ENCODE measurements around the gene SSC5D.

SSC5D gene

DNA sequence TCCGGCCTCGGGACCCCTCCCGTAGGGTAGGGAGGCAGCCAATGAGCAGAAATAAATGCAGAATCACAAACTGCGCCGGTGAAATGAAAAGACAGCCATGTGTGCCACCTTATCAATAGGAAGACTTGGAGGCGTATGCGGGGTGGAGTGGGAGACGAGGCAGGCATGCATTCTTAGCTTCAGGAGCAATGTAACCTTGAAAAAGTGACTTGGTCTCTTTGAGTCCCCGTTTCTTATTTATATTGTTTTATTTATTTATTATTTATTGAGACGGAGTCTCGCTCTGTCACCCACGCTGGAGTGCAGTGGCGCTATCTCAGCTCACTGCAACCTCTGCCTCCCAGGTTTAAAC lies 16.0 kb downstream of the SSC5D start:
- in situ Hi-C loops (cut with MboI; ENCODE audit: low sequenced_read_pairs): no loop called here
- Histone ChIP-seq H3K4me3 (no peak overlapping the region), H3K27me3 (ENCODE audit: low read depth) (no peaks in the 10 kb centered on the region), H3K36me3 (replicated peaks) (no peaks in the 10 kb centered on the region), H3K4me1 (no peaks in the 10 kb centered on the region), H3K9me3 (no peaks in the 10 kb centered on the region)
- DNase-seq (ENCODE audit: low spot score in 2 of 2): no peak

DNA sequence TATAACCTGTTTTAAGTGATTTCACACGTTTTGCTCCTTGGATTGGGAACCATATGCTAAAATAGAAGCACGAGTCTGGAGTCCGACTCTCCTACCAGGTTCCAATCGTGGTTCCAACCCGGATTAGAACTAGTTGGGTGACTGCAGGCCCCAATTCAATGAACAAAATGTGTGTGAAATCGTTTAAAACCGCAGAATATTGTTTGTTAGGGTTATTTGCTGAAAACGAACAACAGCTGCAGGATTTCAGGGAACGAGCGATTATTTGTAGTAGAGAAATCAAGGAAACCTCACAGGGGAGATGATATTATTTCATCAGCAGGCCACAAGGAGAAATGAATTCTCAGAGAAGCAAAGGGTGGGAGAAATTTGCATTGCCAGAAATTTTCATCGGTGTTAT lies 16.7 kb downstream of the SSC5D start:
- in situ Hi-C loops (cut with MboI; ENCODE audit: low sequenced_read_pairs): no loop called here
- Histone ChIP-seq H3K27me3 (ENCODE audit: low read depth) (no peaks in the 10 kb centered on the region), H3K4me3 (no peak overlapping the region)

DNA sequence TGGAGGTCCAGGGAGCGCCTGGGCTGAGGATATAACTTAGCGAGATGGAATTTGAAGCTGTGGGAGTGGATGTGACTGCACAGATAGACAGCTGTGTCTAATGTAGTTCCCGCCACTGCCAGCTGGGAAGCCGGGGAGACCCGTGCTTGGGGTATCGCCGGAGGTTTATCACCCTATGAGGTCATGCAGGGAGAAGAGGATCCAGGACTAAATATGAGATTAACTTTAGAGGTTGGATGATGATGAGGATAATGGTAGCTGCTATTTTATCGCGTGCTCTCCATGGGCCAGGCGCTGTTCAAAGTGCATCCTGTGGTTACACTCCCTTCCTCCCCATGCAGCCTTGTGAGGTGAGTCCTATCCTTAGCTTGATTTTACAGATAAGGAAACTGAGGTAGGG lies 19.9 kb downstream of the SSC5D start:
- Histone ChIP-seq H3K4me3 (no peak overlapping the region), H3K27me3 (ENCODE audit: low read depth) (peaks cover 4% of the 10 kb centered on the region; the same call in 1 of the 2 replicates), H3K4me1 (no peaks in the 10 kb centered on the region), H3K36me3 (replicated peaks) (no peaks in the 10 kb centered on the region), H3K9me3 (no peaks in the 10 kb centered on the region)
- in situ Hi-C loops (cut with MboI; ENCODE audit: low sequenced_read_pairs): no loop called here
- no peak for DNase-seq (ENCODE audit: low spot score in 2 of 2)

More for the DNA sequence above, 16.7 kb downstream of the SSC5D start:
- Histone ChIP-seq H3K9me3 (no peaks in the 10 kb centered on the region), H3K36me3 (replicated peaks) (no peaks in the 10 kb centered on the region), H3K4me1 (no peaks in the 10 kb centered on the region)
- DNase-seq (ENCODE audit: low spot score in 2 of 2): no peak

DNA sequence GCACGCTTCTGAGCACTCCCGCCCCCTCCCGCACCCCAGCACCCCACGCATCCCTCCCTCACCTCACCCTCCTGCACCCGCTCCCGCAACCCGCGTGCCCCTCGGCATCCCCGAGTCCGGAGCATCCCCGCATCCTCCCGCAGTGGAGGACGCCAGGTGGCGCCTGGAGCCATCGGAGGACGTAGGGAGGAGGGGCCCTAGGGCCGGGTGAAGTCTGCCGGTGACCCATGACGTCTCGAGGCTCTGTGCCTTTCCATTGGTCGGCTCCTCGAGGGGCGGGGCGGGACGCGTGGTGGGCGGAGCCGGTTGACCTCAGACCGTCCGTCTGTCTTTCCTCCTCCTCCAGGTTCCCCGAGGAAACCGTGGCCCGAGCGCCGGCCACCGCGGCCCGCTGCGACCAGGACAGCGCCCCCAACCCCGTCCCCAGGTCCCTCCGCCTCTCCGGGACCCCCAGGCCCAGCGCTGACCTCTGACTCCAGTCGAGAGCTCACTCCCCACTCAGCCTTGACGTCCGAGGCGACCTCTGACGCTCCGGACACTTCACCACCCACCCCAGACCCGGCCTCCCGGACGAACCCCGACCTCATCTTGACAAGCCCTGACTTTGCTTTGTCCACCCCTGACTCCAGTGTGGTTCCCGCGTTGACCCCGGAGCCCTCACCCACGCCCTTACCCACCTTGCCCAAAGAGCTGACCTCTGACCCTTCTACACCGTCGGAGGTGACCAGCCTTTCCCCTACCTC lies 28.8 kb downstream of the SSC5D start:
- in situ Hi-C loops (cut with MboI; ENCODE audit: low sequenced_read_pairs): loop anchor here (5.0 kb wide), 1 partner anchor 110 kb away; no protein-coding TSS in a partner anchor
- Histone ChIP-seq H3K9me3 (no peaks in the 10 kb centered on the region), H3K36me3 (replicated peaks) (no peaks in the 10 kb centered on the region), H3K4me1 (peaks cover 3% of the 10 kb centered on the region; the same call in 1 of the 2 replicates), H3K27me3 (ENCODE audit: low read depth) (no peaks in the 10 kb centered on the region; the same call in 1 of the 2 replicates), H3K4me3 (peak overlapping the region; percentile 23)
- peak; percentile 82 to 93 for DNase-seq (ENCODE audit: low spot score in 2 of 2)

DNA sequence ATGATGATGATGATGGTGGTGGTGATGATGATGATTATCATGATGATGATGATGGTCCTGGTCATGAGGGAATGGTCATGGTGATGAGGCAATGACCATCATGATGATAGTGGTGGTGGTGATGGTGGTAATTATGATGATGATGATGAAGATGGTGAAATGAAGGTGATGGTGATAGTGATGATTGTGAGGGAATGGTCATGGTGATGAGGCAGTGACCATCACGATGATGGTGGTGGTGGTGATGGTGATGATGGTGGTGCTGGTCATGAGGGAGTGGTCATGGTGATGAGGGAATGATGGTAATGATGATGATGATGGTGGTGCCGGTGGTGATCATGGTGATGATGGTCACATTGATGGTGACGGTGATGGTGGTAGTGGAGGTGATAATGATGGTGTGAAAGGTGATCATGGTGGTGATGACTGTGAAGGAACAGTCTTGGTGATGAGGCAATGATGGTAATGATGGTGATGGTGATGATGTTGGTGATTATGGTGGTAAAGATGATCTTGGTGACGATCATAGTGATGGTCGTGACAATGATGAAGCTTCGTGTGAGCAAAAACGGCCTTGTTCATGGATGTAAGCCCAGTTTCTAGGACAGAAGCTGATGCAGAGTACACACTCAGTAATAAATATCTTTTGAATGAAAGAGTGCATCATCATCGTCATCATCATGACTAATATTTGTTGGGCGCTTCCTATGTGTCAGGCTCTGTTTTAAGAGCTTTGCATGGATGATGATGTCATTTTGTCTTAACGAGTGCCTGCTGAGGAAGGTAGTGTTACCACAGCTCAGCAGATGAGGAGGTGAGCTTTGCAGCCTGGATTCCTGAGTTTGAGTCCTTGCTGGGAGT lies 31.4 kb downstream of the SSC5D start:
- peaks cover 3% of the 10 kb centered on the region; the same call in 1 of the 2 replicates for H3K4me1 ChIP-seq
- no peaks in the 10 kb centered on the region for H3K36me3 ChIP-seq (replicated peaks)
- no peaks in the 10 kb centered on the region for H3K27me3 ChIP-seq (ENCODE audit: low read depth)
- no peaks in the 10 kb centered on the region for H3K9me3 ChIP-seq
- DNase-seq (ENCODE audit: low spot score in 2 of 2): no peak
- H3K4me3 ChIP-seq: no peak overlapping the region
- in situ Hi-C loops (cut with MboI; ENCODE audit: low sequenced_read_pairs): loop anchor here (5.0 kb wide), 1 partner anchor 108 kb away; no protein-coding TSS in a partner anchor

DNA sequence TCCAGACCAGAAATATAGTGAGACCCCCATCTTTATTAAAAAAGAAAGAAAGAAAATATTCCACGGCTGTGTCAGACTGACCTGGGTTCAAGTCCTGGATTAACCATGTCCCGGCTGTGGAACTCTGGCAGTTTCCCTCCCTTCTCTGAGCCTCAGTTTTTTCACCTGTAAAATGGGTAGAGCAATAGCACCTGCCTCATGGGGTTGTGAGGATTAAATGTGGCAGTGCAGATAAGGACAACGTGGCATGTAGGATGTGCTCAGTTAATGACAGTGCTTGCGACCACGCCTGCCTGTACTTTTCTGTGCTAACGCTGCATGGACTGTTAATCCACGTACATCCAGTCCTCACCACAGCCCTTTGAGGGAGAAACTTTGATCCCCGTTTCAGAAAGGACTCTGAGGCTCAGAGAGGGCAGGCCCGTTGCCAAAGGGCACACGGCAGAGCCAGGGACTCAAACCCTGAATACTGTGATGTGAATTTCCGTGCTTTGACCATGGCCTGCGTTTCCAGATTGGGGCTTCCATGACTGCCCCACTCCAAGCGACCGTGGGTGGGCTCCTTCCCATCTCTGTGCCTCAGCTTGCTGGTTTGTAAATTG lies 32.6 kb downstream of the SSC5D start:
- Histone ChIP-seq H3K36me3 (replicated peaks) (no peaks in the 10 kb centered on the region), H3K9me3 (no peaks in the 10 kb centered on the region), H3K4me3 (no peak overlapping the region), H3K4me1 (peaks cover 3% of the 10 kb centered on the region; the same call in 1 of the 2 replicates), H3K27me3 (ENCODE audit: low read depth) (no peaks in the 10 kb centered on the region)
- DNase-seq (ENCODE audit: low spot score in 2 of 2): no peak
- in situ Hi-C loops (cut with MboI; ENCODE audit: low sequenced_read_pairs): no loop called here

DNA sequence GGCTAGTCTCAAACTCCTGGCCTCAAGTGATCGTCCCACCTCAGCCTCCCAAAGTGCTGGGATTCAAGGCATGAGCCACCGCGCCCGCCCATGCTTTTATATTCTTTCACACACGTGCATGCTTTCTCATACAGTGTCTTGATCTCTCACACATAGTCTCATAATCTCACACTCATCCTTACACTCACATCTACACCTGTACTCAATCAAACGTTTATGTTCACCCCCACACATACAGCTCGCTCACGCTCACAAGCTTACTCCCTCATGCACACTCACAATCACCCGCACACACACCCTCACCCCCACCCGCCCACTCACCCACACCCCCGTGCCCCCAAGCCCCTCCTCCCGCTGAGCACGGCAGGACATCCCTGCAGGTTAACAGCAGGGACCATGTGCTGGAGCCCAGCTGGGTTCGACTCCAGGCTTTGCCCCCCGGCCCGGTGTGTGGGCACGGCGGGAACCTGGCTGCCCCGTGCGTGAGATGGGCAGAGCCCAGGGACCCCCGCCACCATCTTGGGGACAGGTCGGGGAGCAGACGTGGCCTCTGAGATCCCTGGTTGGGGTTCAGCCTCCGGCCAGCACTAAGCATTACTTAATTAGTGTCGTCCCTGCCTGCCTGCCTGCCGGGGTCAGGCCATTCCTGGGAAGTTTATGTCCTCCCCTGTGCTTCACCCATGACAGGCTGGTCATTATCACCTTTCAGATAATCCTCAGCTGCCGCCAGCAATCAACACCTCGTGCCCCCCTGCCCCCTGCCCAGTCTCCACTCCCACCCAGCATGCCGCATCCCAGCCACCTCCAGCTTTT lies 37.3 kb downstream of the SSC5D start:
- Histone ChIP-seq H3K4me1 (no peaks in the 10 kb centered on the region), H3K4me3 (no peak overlapping the region), H3K27me3 (ENCODE audit: low read depth) (no peaks in the 10 kb centered on the region), H3K36me3 (replicated peaks) (no peaks in the 10 kb centered on the region), H3K9me3 (no peaks in the 10 kb centered on the region)
- no peak for DNase-seq (ENCODE audit: low spot score in 2 of 2)
- in situ Hi-C loops (cut with MboI; ENCODE audit: low sequenced_read_pairs): no loop called here

DNA sequence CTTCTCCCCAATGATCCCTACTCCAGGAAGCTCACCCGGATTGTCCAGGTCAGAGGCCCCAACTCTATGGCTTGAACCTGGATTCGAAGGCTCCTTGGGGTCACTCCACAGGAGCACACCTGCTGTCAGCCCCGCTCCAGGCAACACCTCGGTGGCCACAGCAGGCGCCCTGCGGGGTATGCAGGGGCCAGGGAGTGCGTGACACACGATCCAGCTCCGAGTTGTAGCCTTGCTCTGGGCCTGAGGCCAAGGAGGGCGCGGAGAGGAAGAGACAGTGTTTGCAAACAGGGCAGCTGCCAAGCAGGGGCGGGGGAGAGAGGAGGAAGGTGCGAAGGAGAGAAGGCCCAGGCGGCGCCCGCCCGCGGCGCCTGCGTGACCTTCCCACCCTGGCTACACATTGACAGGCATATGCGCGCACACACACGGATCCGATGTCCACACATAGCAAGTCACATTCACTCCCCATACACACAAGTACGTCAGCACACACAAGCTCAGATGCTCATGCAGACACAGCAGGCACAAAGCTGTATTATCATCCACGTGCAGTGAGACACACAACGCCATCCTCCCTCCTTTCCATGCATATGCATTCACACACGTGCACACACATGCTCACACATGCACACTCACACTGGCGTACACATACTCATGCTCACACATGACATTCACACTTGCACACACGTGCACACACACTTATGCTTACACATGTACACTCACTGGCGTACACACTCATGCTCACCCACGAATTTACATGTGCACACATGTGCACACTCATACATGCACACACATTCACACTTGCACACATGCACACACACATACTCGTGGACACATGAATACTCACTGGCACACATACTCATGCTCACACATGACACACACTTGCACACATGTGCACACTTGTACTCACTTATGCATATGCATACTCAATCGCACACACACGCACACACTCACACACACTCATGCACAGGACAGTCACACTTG lies 38.3 kb downstream of the SSC5D start:
- H3K9me3 ChIP-seq: no peaks in the 10 kb centered on the region
- peak in 1 of 2 experiments; percentile 22 for DNase-seq (ENCODE audit: low spot score in 2 of 2)
- no peaks in the 10 kb centered on the region for H3K27me3 ChIP-seq (ENCODE audit: low read depth)
- in situ Hi-C loops (cut with MboI; ENCODE audit: low sequenced_read_pairs): no loop called here
- no peak overlapping the region for H3K4me3 ChIP-seq
- no peaks in the 10 kb centered on the region for H3K4me1 ChIP-seq
- H3K36me3 ChIP-seq (replicated peaks): no peaks in the 10 kb centered on the region

DNA sequence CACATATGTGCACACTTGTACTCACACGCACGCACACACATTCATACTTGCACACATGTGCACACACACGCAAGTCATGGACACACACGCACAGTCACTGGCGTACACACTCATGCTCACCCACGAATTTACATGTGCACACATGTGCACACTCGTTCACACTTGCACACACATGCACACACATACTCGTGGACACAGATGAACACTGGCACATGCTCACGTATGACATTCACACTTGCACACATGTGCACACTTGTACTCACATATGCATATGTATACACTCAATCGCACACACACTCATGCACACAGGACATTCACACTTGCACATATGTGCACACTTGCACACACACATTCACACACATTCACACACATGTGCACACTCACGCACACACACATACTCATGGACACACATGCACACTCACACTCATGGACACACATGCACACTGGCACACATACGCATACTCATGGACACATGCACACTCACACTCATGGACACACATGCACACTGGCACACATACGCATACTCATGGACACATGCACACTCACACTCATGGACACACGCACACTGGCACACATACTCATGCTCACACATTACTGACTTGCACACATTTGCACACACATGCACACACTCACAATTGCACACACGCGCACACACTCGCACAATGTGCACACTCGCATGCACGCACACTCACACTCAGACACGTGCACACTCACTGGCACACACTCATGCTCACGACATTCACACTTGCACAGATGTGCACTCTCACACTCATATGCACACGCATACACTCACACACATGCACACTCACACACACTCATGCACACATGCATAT lies 39.2 kb downstream of the SSC5D start:
- Histone ChIP-seq H3K27me3 (ENCODE audit: low read depth) (no peaks in the 10 kb centered on the region), H3K36me3 (replicated peaks) (no peaks in the 10 kb centered on the region), H3K4me3 (no peak overlapping the region), H3K4me1 (no peaks in the 10 kb centered on the region), H3K9me3 (no peaks in the 10 kb centered on the region)
- in situ Hi-C loops (cut with MboI; ENCODE audit: low sequenced_read_pairs): no loop called here
- DNase-seq (ENCODE audit: low spot score in 2 of 2): no peak

DNA sequence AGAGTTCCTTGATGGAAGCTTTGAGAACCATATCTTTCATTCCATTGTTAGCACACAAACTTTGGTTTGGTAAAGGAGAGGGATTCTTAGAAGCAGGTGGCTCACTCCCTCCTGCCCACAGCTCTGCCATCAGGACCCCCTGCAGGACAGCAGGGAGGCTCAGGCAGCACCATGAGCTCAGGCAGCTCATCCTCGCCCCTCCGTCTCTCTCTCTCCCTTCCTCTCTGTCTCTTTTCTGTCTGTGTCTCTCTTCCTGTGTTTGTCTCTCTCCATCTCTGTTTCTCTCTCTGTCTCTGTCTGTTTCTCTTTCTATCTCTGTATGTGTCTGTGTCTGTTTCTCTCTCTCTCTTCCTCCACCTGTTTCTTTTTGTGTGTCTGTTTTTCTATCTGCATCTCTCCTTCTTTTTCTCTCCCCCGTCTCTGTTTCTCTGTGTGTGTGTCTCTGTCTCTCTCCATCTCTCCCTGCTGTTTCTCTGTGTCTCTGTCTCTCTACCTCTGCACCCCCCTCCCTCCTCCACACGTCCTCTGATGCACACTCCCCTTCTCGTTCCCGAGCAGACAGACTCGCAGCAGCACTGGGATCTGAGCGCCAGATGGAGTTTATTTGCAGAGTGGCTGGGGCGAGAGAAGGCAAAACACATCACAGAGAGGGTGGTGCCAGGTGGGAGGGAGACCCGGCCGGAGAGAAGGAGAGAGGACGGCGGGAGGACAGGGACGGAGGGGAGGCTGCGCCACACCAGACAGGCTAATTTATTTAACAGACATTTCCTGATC lies 40.0 kb downstream of the SSC5D start:
- Histone ChIP-seq H3K27me3 (ENCODE audit: low read depth) (no peaks in the 10 kb centered on the region), H3K9me3 (no peaks in the 10 kb centered on the region), H3K4me3 (no peak overlapping the region), H3K36me3 (replicated peaks) (no peaks in the 10 kb centered on the region), H3K4me1 (no peaks in the 10 kb centered on the region)
- in situ Hi-C loops (cut with MboI; ENCODE audit: low sequenced_read_pairs): no loop called here
- no peak for DNase-seq (ENCODE audit: low spot score in 2 of 2)

DNA sequence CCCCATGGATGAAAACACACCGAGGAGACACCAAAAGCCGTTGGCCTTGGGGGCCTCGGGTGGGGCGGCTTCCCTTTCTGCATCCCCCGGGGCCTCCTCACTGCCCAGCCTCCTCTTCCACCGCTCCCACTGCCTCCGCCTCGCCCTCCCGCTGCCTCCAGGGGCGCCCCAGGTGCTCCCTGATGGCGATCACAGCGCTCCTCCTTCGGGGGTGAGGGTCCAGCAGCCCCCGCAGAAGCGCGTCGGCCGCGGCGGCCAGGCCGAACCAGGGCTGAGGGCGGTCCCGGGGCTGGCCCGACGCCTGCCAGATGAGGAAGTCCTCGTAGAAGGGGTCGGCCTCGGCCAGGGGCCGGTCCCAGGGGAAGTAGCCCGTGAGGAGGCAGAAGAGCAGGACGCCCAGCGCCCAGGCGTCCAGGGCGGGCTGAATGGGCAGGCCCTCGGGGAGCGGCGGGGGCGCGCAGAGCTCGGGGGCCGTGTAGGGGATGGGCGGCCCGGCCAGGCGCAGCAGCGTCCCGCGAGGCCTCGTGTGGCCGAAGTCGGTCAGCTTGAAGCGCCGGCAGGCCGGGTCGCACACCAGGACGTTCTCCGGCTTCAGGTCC lies 41.5 kb downstream of the SSC5D start:
- in situ Hi-C loops (cut with MboI; ENCODE audit: low sequenced_read_pairs): no loop called here
- no peaks in the 10 kb centered on the region for H3K36me3 ChIP-seq (replicated peaks)
- H3K9me3 ChIP-seq: no peaks in the 10 kb centered on the region
- no peak overlapping the region for H3K4me3 ChIP-seq
- H3K27me3 ChIP-seq (ENCODE audit: low read depth): no peaks in the 10 kb centered on the region
- no peak for DNase-seq (ENCODE audit: low spot score in 2 of 2)
- H3K4me1 ChIP-seq: no peaks in the 10 kb centered on the region
